Naive thymus-derived CD8-positive, alpha-beta T cell (primary cell): ENCODE measurements around the gene FBXO46. TPM values are rescaled to one million over a fixed set of nuclear protein-coding genes. Genes with fewer than 3 reads are reported as not detected.
A peak's percentile ranks its signal among the peaks of the same experiment; 100 is the strongest.
"Not testable (repeated sequence)": the region's sequence is repeated elsewhere in the genome, so short reads cannot be mapped to it uniquely, and the experiment has no call there.

Experiments
- ATAC-seq, 2 donors: fragments of 150-1000 bp; cut with Tn5 transposase in 1 of 2; sonication (Bioruptor Pico), chemical (Tn5 transposase) in 1 of 2; 1 replicate in 1 of 2; 2 replicates in 1 of 2; pipeline ENCODE4 v1.10.0; 2021; ENCODE audit warnings: mild to moderate bottlenecking in 2 of 2, moderate library complexity in 2 of 2
- POLR2A ChIA-PET: fragments of 350-600 bp; sonication (Branson Sonifier 250); formaldehyde crosslinking; loops from one replicate; lab custom pipeline; 2021; ENCODE audit warnings: antibody characterized with exemption; lab: Charles Lee
- DNase-seq, 10 donors: peaks; one replicate each; pipeline versions ENCODE4 v3.0.0 to v3.0.0-alpha.2; 2020 to 2022
- H3K27ac Mint-ChIP-seq, 10 donors: one replicate each; pipeline ENCODE4 v1.8.0; 2020 to 2022; ENCODE audit warnings: mild to moderate bottlenecking in 10 of 10, mixed read lengths in 10 of 10, moderate library complexity in 4 of 10, inconsistent platforms in 1 of 10
- H3K27me3 Mint-ChIP-seq, 5 donors: one replicate each; pipeline ENCODE4 v1.8.0; 2021 to 2022; ENCODE audit warnings: mixed read lengths in 5 of 5
- H3K36me3 Mint-ChIP-seq, 3 donors: one replicate each; pipeline ENCODE4 v1.8.0; 2020 to 2022; ENCODE audit warnings: mixed read lengths in 3 of 3, mild to moderate bottlenecking in 2 of 3, inconsistent platforms in 1 of 3
- H3K4me1 Mint-ChIP-seq, 4 donors: one replicate each; pipeline ENCODE4 v1.8.0; 2021 to 2022; ENCODE audit warnings: mixed read lengths in 4 of 4
- H3K4me3 Mint-ChIP-seq, 10 donors: one replicate each; pipeline ENCODE4 v1.8.0; 2020 to 2022; ENCODE audit warnings: mild to moderate bottlenecking in 10 of 10, mixed read lengths in 10 of 10, moderate library complexity in 6 of 10, inconsistent platforms in 1 of 10
- H3K9me3 Mint-ChIP-seq, 9 donors: one replicate each; pipeline ENCODE4 v1.8.0; 2020 to 2022; ENCODE audit warnings: mixed read lengths in 9 of 9, mild to moderate bottlenecking in 3 of 9, inconsistent platforms in 1 of 9, moderate library complexity in 1 of 9
- polyA plus RNA-seq, 3 donors: library from polyadenylated mRNA; unstranded; fragments of 300-500 nt; fragmentation: Illumina TruSeq; gene quantifications; one replicate each; pipeline ENCODE4 v1.2.3, GENCODE V29; 2021
- total RNA-seq, 8 experiments: library from RNA in 2 of 8; stranded (reverse) in 2 of 8; gene quantifications; one replicate each; pipeline ENCODE4 v1.2.3 and lab custom pipeline; 2021 to 2026

FBXO46 gene
- total and polyA plus RNA-seq, 5 experiments from 2014 or later: 12.4 to 42.3 (median 15.2) TPM

DNA sequence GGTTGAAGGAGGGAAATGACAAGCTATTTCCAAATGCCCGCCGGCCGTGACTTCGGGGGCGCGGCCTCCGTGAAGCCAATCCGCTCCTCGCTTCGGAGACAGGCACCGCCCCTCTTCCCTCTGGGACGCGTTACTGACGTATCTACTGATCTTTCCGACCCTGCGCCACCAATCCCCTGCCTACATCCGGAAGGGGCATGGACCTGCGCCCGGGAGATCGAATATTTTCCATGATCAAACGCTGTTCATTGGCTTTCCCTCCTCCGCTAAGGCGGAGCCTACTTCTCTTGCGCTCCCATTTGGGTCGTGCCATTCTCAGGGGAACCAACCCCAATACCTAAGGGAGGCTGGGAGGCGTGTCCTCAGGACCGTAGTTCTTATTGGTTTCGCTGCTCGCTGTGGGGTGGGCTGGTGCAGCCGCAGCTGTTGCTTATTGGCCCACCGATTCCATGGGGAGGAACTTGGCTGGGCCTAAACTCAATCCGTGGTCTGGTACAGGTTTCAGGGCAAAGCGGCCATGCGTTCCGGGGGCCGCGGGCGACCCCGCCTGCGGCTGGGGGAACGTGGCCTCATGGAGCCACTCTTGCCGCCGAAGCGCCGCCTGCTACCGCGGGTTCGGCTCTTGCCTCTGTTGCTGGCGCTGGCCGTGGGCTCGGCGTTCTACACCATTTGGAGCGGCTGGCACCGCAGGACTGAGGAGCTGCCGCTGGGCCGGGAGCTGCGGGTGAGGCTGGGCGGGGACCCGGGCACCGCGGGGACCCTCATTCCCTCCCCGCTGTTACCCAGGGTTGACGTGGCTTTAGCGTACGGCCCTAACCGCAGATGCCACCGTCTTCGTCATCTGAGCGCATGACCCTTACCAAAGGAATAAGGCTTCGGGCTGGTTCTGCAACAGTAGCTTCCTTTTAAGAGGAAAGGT, 38.2 kb downstream of the FBXO46 start, which contains the start of gene QPCTL:
QPCTL (plus strand) TSS at position 480 of the 919 bp plus-strand sequence; CDS start at position 518, 38 bp downstream.
- Mint-ChIP-seq H3K9me3 (no peaks in the 10 kb centered on the region), H3K27me3 (no peaks in the 10 kb centered on the region), H3K27ac (peak within 1 kb of the TSS; percentile 89 to 99 (median 96)), H3K36me3 (peaks cover 0 to 39% (median 7%) of the 10 kb centered on the region in 3 donors), H3K4me3 (peak within 1 kb of the TSS; percentile 91 to 100 (median 96)), H3K4me1 (peaks cover 9 to 34% (median 23%) of the 10 kb centered on the region in 4 donors)
- ATAC-seq: peak; percentile 88 to 90
- peak; percentile 89 to 99 (median 98) for DNase-seq
- POLR2A ChIA-PET: interaction anchor here (0.6 to 3.5 kb wide), 18 partner anchors 9 to 303 kb away, joined by 3 to 47 read pairs (median 4); partner anchors contain the start of genes CCDC61, FBXO46, GIPR and MYPOP

DNA sequence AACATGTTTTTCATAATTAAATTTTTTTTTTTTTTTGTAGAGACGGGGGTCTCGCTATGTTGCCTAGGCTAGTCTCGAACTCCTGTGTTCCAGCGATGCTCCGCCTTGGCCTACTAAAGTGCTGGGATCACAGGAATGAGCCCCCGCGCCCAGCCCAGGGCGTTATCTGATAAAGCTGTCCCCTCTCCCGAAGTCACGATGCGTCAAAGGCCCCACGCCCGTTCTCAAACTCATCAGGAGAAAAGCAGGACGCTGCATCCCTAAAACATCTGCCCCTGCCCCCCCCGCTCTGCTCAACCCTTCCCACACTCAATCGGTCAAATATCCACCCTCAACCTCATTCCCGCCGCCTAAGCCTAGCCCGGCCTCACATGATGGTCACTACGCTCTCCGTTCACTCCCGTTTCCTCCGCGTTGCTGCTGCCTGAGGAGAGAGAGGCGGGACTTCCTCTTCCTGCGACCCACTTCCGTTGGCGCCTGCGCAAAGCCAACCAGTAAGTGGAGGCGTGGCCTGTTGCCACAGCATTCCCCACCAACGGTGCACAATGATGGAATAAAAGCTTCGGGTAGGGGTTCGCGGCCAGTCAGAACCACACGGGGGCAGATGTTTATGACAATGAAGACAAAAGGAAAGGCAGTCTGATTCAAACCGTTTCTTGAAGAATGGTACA, 39.0 kb downstream of the FBXO46 start, which contains the start of gene SNRPD2:
SNRPD2 (minus strand) TSS at position 438 of the 671 bp plus-strand sequence; CDS start at position 373, 65 bp downstream.
- peak within 1 kb of the TSS; percentile 89 to 99 (median 96) for H3K27ac Mint-ChIP-seq
- peak within 1 kb of the TSS; percentile 91 to 100 (median 96) for H3K4me3 Mint-ChIP-seq
- ATAC-seq (peak; percentile 46 to 53), DNase-seq (peak in 9 of 10 donors; percentile 84 to 96 (median 91))
- POLR2A ChIA-PET: interaction anchor here (0.6 to 3.5 kb wide), 17 partner anchors 9 to 304 kb away, joined by 3 to 47 read pairs (median 5); partner anchors contain the start of genes CCDC61, FBXO46, GIPR and MYPOP
- H3K4me1 Mint-ChIP-seq: peaks cover 9 to 35% (median 23%) of the 10 kb centered on the region in 4 donors
- no peaks in the 10 kb centered on the region for H3K27me3 Mint-ChIP-seq
- H3K9me3 Mint-ChIP-seq: no peaks in the 10 kb centered on the region
- H3K36me3 Mint-ChIP-seq: peaks cover 0 to 41% (median 6%) of the 10 kb centered on the region in 3 donors

DNA sequence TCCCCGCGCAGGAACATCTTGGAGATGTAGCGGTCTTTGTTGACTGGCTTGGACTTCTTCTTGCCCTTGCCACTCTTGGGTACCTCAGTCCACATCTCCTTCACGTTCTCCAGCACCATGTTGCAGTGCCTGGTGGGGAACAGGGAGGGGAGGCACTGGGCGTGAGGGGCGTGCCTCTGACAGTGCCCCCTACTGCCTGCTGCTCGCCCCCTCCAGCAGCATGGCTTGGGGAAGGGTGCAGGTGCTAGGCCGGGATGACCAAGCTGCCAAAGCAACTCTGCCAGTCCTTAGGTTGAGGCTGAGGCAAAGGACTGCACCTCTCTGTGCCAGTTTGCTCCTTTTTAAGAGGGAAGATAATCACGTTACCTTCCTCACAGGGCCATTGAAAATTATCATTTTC, 43.1 kb downstream of the FBXO46 start:
- Mint-ChIP-seq H3K27me3 (no peaks in the 10 kb centered on the region), H3K27ac (no peak overlapping the region), H3K9me3 (no peaks in the 10 kb centered on the region), H3K36me3 (peaks cover 0 to 55% (median 13%) of the 10 kb centered on the region in 3 donors), H3K4me1 (peaks cover 10 to 31% (median 19%) of the 10 kb centered on the region in 4 donors), H3K4me3 (no peak overlapping the region)
- ATAC-seq: no peak
- no peak for DNase-seq
- POLR2A ChIA-PET: interaction anchor here (1.2 kb wide), 1 partner anchor 10 kb away, joined by 6 read pairs; no protein-coding TSS in a partner anchor

DNA sequence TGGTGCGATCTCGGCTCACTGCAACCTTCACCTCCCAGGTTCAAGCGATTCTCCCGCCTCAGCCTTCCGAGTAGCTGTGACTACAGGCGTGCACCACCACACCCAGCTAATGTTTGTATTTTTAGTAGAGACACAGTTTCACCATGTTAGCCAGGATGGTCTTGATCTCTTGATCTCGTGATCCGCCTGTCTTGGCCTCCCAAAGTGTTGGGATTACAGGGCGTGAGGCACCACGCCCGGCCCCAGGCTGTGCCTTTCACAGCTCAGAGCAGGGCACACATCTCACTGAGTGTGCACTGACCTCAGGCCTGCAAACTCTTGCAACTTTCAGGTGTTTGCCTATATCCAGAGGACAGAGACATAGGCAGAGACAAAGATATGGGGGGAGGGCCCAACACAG, 45.7 kb downstream of the FBXO46 start:
- H3K36me3 Mint-ChIP-seq: peaks cover 0 to 55% (median 13%) of the 10 kb centered on the region in 3 donors
- peaks cover 11 to 28% (median 14%) of the 10 kb centered on the region in 4 donors for H3K4me1 Mint-ChIP-seq
- ATAC-seq, H3K27me3 Mint-ChIP-seq, DNase-seq, H3K4me3 Mint-ChIP-seq, H3K9me3 Mint-ChIP-seq: not testable (repeated sequence)
- H3K27ac Mint-ChIP-seq: peak overlapping the region in 1 of 10 donors; percentile 73
- POLR2A ChIA-PET: interaction anchor here (0.6 to 0.7 kb wide), 3 partner anchors 23 to 1500 kb away, joined by 3 to 5 read pairs (median 4); no protein-coding TSS in a partner anchor

DNA sequence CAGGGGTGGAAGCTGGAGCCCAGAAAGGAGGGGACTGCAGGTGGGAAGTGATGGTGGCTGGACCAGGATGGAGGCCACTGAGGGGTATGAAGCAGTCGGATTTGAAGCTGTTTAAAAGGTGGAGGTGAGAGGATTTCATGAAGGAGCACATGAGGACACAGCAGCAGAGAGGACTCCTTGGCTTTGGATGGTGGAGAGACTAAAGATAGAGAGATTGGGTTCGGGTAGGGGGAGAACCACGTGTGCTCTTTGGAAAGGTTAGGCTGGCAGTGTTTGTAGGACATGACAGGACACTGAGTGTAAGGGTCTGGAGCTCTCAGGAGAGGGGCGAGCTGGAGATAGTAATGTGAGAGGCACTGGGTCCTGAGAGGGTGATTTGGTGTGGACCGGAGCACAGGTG, 47.8 kb downstream of the FBXO46 start:
- no peak for DNase-seq
- Mint-ChIP-seq H3K36me3 (peaks cover 0 to 41% (median 11%) of the 10 kb centered on the region in 3 donors), H3K27ac (peak overlapping the region in 4 of 10 donors; percentile 42 to 82 (median 60)), H3K9me3 (no peaks in the 10 kb centered on the region), H3K4me1 (peaks cover 9 to 17% (median 12%) of the 10 kb centered on the region in 4 donors), H3K4me3 (no peak overlapping the region), H3K27me3 (peaks cover 0 to 5% (median 0%) of the 10 kb centered on the region in 5 donors)
- POLR2A ChIA-PET: interaction anchor here (0.9 to 1.0 kb wide), 2 partner anchors 9 to 13 kb away, joined by 3 to 6 read pairs; partner anchors contain the start of genes QPCTL and SNRPD2
- ATAC-seq: no peak

DNA sequence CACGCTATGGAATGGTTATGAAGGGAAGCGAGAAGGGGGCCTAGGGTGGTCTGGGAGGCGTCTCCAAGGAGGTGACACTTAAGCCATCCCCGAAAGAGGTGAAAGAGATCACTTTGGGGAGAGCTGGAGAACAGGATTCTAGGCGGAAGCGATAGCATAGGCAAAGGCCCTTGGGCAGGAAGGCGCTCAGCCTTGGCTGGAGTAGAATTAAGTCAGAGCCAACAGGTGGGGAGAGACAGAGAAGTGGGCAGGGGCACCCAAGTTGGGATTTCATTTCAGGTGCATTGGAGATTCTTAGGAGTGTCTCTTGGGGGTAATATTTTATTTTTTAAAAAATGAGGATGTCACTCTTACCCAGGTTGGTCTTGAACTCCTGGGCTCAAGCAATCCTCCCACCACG, 48.6 kb downstream of the FBXO46 start:
- DNase-seq (no peak), ATAC-seq (no peak)
- Mint-ChIP-seq H3K27me3 (peaks cover 0 to 5% (median 0%) of the 10 kb centered on the region in 5 donors), H3K9me3 (no peaks in the 10 kb centered on the region), H3K27ac (peak overlapping the region in 5 of 10 donors; percentile 26 to 83 (median 74)), H3K4me1 (peaks cover 12 to 23% (median 19%) of the 10 kb centered on the region in 4 donors), H3K4me3 (peak overlapping the region in 4 of 10 donors; percentile 37 to 77 (median 59)), H3K36me3 (peaks cover 0 to 34% (median 9%) of the 10 kb centered on the region in 3 donors)
- POLR2A ChIA-PET: interaction anchor here (0.9 to 2.5 kb wide), 7 partner anchors 9 to 87 kb away, joined by 3 to 19 read pairs (median 6); partner anchors contain the start of genes GIPR, QPCTL, SIX5 and SNRPD2

DNA sequence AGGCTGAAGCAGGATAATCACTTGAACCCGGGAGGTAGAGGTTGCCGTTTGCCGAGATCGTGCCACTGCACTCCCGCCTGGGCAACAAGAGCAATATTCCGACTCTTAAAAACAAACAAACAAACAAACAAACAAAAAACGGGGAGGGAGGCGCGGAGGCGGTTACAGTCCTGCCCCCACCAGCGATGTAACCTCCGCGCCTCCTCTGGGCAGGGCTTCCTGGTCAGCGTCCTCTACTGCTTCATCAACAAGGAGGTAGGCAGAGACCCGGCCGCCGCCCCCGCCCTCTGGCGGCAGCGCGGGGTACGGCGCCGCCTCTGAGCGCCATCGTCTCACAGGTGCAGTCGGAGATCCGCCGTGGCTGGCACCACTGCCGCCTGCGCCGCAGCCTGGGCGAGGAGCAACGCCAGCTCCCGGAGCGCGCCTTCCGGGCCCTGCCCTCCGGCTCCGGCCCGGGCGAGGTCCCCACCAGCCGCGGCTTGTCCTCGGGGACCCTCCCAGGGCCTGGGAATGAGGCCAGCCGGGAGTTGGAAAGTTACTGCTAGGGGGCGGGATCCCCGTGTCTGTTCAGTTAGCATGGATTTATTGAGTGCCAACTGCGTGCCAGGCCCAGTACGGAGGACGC, 49.2 kb downstream of the FBXO46 start:
- Mint-ChIP-seq H3K4me1 (peaks cover 15 to 26% (median 24%) of the 10 kb centered on the region in 4 donors), H3K27me3 (peaks cover 0 to 5% (median 0%) of the 10 kb centered on the region in 5 donors), H3K9me3 (no peaks in the 10 kb centered on the region), H3K27ac (peak overlapping the region in 8 of 10 donors; percentile 48 to 87 (median 78)), H3K36me3 (peaks cover 0 to 28% (median 9%) of the 10 kb centered on the region in 3 donors), H3K4me3 (peak overlapping the region; percentile 70 to 88 (median 78))
- ATAC-seq (peak; percentile 75 to 82), DNase-seq (peak; percentile 73 to 89 (median 86))
- POLR2A ChIA-PET: interaction anchor here (0.7 to 2.5 kb wide), 10 partner anchors 10 to 1064 kb away, joined by 3 to 19 read pairs (median 6); partner anchors contain the start of genes FKRP, GIPR, QPCTL and SIX5

DNA sequence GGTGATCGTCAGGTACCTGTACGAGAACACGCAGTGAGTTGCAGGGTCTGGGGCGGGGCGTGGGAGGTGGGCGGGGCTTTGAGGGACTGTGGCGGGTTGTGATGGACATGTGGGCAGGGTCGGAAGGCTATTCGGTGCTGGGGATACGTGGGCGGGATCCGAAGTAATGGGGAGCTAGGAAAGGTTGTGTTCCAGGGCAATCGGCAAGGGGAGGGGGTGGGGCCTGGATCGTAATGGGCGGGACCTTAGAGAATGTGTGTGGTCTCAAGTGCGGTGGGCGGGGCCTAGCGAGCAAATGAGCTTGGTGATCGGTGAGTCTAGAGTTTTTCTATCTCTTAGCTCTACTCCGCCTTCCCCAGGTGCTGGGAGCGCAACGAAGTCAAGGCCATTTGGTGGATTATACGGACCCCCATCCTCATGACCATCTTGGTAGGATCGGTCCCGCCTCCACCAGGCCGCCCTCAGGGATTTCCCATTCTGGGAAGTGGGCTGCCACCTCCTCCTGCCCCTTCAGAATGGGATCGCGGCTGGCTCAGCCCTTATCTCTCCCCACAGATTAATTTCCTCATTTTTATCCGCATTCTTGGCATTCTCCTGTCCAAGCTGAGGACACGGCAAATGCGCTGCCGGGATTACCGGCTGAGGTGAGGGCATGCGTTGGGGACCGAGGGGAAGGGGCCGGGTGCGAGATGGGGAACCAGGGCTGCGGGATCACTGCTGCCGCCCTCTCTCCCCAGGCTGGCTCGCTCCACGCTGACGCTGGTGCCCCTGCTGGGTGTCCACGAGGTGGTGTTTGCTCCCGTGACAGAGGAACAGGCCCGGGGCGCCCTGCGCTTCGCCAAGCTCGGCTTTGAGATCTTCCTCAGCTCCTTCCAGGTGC, 53.1 kb downstream of the FBXO46 start:
- no peaks in the 10 kb centered on the region for H3K9me3 Mint-ChIP-seq
- peak overlapping the region in 8 of 10 donors; percentile 64 to 94 (median 89) for H3K27ac Mint-ChIP-seq
- DNase-seq: peak; percentile 58 to 90 (median 80)
- H3K4me1 Mint-ChIP-seq: peaks cover 12 to 30% (median 24%) of the 10 kb centered on the region in 4 donors
- peak; percentile 61 to 68 for ATAC-seq
- no peaks in the 10 kb centered on the region for H3K36me3 Mint-ChIP-seq
- POLR2A ChIA-PET: interaction anchor here (0.6 to 2.8 kb wide), 11 partner anchors 8 to 210 kb away, joined by 3 to 16 read pairs (median 4); partner anchors contain the start of genes FOSB, GIPR, QPCTL and SIX5
- peaks cover 0 to 6% (median 0%) of the 10 kb centered on the region in 5 donors for H3K27me3 Mint-ChIP-seq
- peak overlapping the region; percentile 78 to 95 (median 88) for H3K4me3 Mint-ChIP-seq

DNA sequence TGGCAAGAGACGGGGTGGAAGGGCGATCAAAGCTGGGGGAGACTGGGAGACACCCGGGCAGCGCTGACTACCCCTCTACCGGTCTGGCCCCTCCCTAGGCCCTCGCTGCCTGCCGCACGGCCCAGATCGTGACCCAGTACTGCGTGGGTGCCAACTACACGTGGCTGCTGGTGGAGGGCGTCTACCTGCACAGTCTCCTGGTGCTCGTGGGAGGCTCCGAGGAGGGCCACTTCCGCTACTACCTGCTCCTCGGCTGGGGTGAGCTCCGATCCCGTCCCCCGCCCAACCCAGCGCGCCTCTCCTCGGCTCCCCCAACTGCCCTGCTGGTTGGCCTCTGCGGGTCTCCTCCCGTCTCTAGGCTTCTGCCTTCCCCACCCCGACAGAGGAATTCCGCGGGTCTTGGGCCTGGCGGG, 53.8 kb downstream of the FBXO46 start:
- Mint-ChIP-seq H3K4me3 (peak overlapping the region; percentile 70 to 90 (median 78)), H3K27ac (peak overlapping the region in 8 of 10 donors; percentile 19 to 93 (median 62)), H3K4me1 (peaks cover 11 to 28% (median 21%) of the 10 kb centered on the region in 4 donors), H3K36me3 (no peaks in the 10 kb centered on the region), H3K9me3 (no peaks in the 10 kb centered on the region), H3K27me3 (peaks cover 0 to 6% (median 0%) of the 10 kb centered on the region in 5 donors)
- POLR2A ChIA-PET: interaction anchor here (0.8 to 2.8 kb wide), 6 partner anchors 9 to 207 kb away, joined by 3 to 16 read pairs (median 4); partner anchors contain the start of genes GIPR, QPCTL and SNRPD2
- ATAC-seq (peak; percentile 64), DNase-seq (peak in 9 of 10 donors; percentile 20 to 83 (median 60))

DNA sequence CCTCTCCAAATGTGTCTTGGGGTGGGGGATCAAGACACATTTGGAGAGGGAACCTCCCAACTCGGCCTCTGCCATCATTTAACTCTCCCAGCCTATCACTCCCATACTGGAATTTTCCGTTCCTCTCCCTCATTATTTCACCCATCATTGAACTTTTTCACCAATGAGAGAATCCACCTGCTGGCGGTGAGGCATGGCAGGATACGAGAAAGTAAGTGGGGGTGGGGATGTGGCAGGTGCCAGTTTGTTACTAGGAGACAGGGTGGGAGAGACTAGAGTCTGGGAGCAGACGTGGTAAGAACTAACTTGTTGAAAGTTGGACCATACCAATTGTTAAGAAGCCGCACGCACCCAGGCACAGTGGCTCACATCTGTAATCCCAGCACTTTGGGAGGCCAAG, 55.8 kb downstream of the FBXO46 start:
- peaks cover 0 to 8% (median 0%) of the 10 kb centered on the region in 5 donors for H3K27me3 Mint-ChIP-seq
- DNase-seq (no peak), ATAC-seq (no peak)
- H3K27ac Mint-ChIP-seq: no peak overlapping the region
- no peaks in the 10 kb centered on the region for H3K9me3 Mint-ChIP-seq
- peaks cover 10 to 34% (median 27%) of the 10 kb centered on the region in 4 donors for H3K4me1 Mint-ChIP-seq
- H3K36me3 Mint-ChIP-seq: peaks cover 0 to 2% (median 0%) of the 10 kb centered on the region in 3 donors
- H3K4me3 Mint-ChIP-seq: peak overlapping the region in 1 of 10 donors; percentile 62
- POLR2A ChIA-PET: no interaction called here
